GM23338 (cell line): ENCODE data around the gene NEIL1. TPM values are rescaled to one million over a fixed set of nuclear protein-coding genes. Genes with fewer than 3 reads are reported as not detected.
A peak's percentile ranks its signal among the peaks of the same experiment; 100 is the strongest.

Experiments
- ATAC-seq: fragments of 200-7000 bp; cut with Tn5 transposase; 3 replicates; pipeline ENCODE4 v1.9.1; 2020
- DNase-seq: peaks from one replicate; pipeline ENCODE4 v3.0.0-alpha.2; 2015; ENCODE audit warnings: low spot score
- H2AFZ ChIP-seq: fragments of 200-600 bp; sonication (generic); 2 replicates; pipeline ENCODE4 v1.8.0; 2016; ENCODE audit warnings: antibody characterized with exemption, mild to moderate bottlenecking, moderate library complexity
- H3F3A ChIP-seq: fragments of 200-600 bp; sonication (generic); replicated peaks from 2 replicates; pipeline ENCODE4 v1.8.0; 2017; ENCODE audit warnings: antibody characterized with exemption, mixed run types, low read depth
- H3K27ac ChIP-seq: fragments of 200-600 bp; sonication (generic); 2 replicates; pipeline ENCODE4 v1.6.1; 2016; ENCODE audit warnings: low read depth
- H3K27me3 ChIP-seq: fragments of 200-600 bp; sonication (generic); 2 replicates; pipeline ENCODE4 v1.8.0; 2016; ENCODE audit warnings: mild to moderate bottlenecking, mixed run types, moderate library complexity; ENCODE audit not compliant: insufficient read depth
- H3K36me3 ChIP-seq: fragments of 200-600 bp; sonication (generic); 2 replicates; pipeline ENCODE4 v1.8.0; 2016; ENCODE audit warnings: mild to moderate bottlenecking; ENCODE audit not compliant: insufficient read depth
- H3K4me1 ChIP-seq: fragments of 200-600 bp; sonication (generic); 2 replicates; pipeline ENCODE4 v1.8.0; 2016; ENCODE audit warnings: mild to moderate bottlenecking, moderate library complexity; ENCODE audit not compliant: insufficient read depth
- H3K4me2 ChIP-seq: fragments of 200-600 bp; sonication (generic); 2 replicates; pipeline ENCODE4 v1.7.1; 2017; ENCODE audit warnings: mixed run types
- H3K4me3 ChIP-seq: fragments of 200-600 bp; sonication (generic); 2 replicates; pipeline ENCODE4 v1.6.1; 2016; ENCODE audit warnings: mixed run types
- H3K79me2 ChIP-seq: fragments of 200-600 bp; sonication (generic); replicated peaks from 2 replicates; pipeline ENCODE4 v1.8.0; 2017; ENCODE audit warnings: mild to moderate bottlenecking; ENCODE audit not compliant: insufficient read depth
- H3K9me2 ChIP-seq: fragments of 200-600 bp; sonication (generic); 2 replicates; pipeline ENCODE4 v1.8.0; 2017; ENCODE audit not compliant: insufficient read depth
- H4K20me1 ChIP-seq: fragments of 200-600 bp; sonication (generic); replicated peaks from 2 replicates; pipeline ENCODE4 v1.8.0; 2017; ENCODE audit warnings: mild to moderate bottlenecking; ENCODE audit not compliant: insufficient read depth
- H3K27ac Mint-ChIP-seq: 2 replicates; pipeline ENCODE4 v1.8.0; 2020; ENCODE audit warnings: inconsistent platforms, mild to moderate bottlenecking, moderate library complexity, mixed read lengths
- H3K27me3 Mint-ChIP-seq: 3 replicates; pipeline ENCODE4 v1.8.0; 2022; ENCODE audit warnings: low read depth, mild to moderate bottlenecking, moderate library complexity, mixed read lengths, inconsistent platforms; ENCODE audit not compliant: insufficient read depth, poor library complexity
- H3K36me3 Mint-ChIP-seq: 3 replicates; pipeline ENCODE4 v1.8.0; 2021; ENCODE audit warnings: low read depth, mild to moderate bottlenecking, inconsistent platforms, moderate library complexity, mixed read lengths
- H3K4me1 Mint-ChIP-seq: 3 replicates; pipeline ENCODE4 v1.8.0; 2020; ENCODE audit warnings: mild to moderate bottlenecking, inconsistent platforms, mixed read lengths
- H3K4me3 Mint-ChIP-seq: 3 replicates; pipeline ENCODE4 v1.8.0; 2021; ENCODE audit warnings: moderate library complexity, mild to moderate bottlenecking, inconsistent platforms, mixed read lengths
- H3K9me3 Mint-ChIP-seq: 3 replicates; pipeline ENCODE4 v1.8.0; 2020; ENCODE audit warnings: moderate library complexity, mild to moderate bottlenecking, inconsistent platforms, mixed read lengths
- EZH2 ChIP-seq: fragments of 200-600 bp; sonication (generic); IDR thresholded peaks from one replicate; pipeline ENCODE4 v1.8.0; 2017; ENCODE audit warnings: antibody characterized with exemption, mild to moderate bottlenecking, low read depth; ENCODE audit not compliant: unreplicated experiment
- EZH2phosphoT487 ChIP-seq: fragments of 200-600 bp; sonication (generic); IDR thresholded peaks from one replicate; pipeline ENCODE4 v1.8.1; 2018; ENCODE audit warnings: antibody characterized with exemption; ENCODE audit not compliant: unreplicated experiment
- JUNB ChIP-seq: IDR thresholded peaks from one replicate; pipeline ENCODE4 v1.6.1; 2016; ENCODE audit warnings: antibody characterized with exemption; ENCODE audit not compliant: unreplicated experiment
- REST ChIP-seq: IDR thresholded peaks from one replicate; pipeline ENCODE4 v1.6.1; 2018; ENCODE audit warnings: antibody characterized with exemption; ENCODE audit not compliant: unreplicated experiment
- polyA plus RNA-seq: library from polyadenylated mRNA; unstranded; fragments of >200 nt; fragmentation: Nextera tagmentation; extraction: Ambion mirVana; gene quantifications from 2 replicates; pipeline ENCODE4 v1.2.1, GENCODE V29; 2016
- total RNA-seq: library from RNA; depleted of rRNA; stranded (reverse); fragments of >200 nt; shearing (Covaris generic); gene quantifications from 2 replicates; pipeline ENCODE4 v1.2.3, GENCODE V29; 2014
- TF ChIP-seq, protein P1 (sequence below), 2 experiments: fragments of 200-600 bp in 1 of 2; sonication (generic) in 1 of 2; conservative IDR thresholded peaks; 2 replicates each; pipeline versions ENCODE4 v1.5.1 to v1.6.1; 2016 to 2017; ENCODE audit warnings: antibody characterized with exemption in 2 of 2, low read depth in 2 of 2, mild to moderate bottlenecking in 2 of 2, moderate library complexity in 1 of 2

The NEIL1 gene
- total and polyA plus RNA-seq, 2 experiments from 2014 or later = 6.2 to 17.0 TPM

DNA sequence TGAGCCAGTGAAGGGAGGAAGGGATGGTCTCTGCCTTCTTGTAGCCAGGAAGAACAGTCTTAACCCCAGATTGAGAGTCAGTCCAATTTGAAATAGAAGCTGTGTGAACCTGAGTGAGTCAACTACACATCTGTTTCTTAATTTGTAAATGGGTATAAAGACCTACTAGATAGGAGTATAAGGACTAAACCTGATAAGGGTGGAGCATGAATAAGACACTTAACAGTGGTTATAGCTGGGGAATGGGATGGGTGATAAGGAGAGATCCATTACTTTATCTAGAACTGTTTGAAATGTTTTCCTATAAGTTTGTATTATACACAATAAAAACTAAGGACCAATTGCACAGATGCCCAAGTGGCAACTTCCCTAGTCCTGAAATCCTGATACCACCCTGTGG is 20.2 kb downstream of the NEIL1 start:
- Histone ChIP-seq H2AFZ (no peak overlapping the region), H3K4me3 (no peak overlapping the region; the same call in 1 of the 2 replicates), H3F3A (peaks cover 26% of the 10 kb centered on the region; the same call in 1 of the 2 replicates), H3K27ac (no peak overlapping the region), H3K27me3 (no peaks in the 10 kb centered on the region), H4K20me1 (peaks cover 1% of the 10 kb centered on the region), H3K9me2 (no peaks in the 10 kb centered on the region), H3K79me2 (0 out of 2 replicates have a peak, but pooled peaks cover 6% of the 10 kb centered on the region), H3K4me1 (peaks cover 13% of the 10 kb centered on the region; the same call in 1 of the 2 replicates), H3K4me2 (no peak overlapping the region), H3K36me3 (peaks cover 11% of the 10 kb centered on the region; the same call in 1 of the 2 replicates)
- no peak overlapping the region for H3K27ac Mint-ChIP-seq
- H3K9me3 Mint-ChIP-seq = no peaks in the 10 kb centered on the region; the same call in 2 of the 3 replicates
- H3K4me1 Mint-ChIP-seq = peaks cover 12% of the 10 kb centered on the region
- H3K36me3 Mint-ChIP-seq = peaks cover 52% of the 10 kb centered on the region
- ATAC-seq (no peak), DNase-seq (no peak)
- no peak overlapping the region for H3K4me3 Mint-ChIP-seq
- peaks cover 12% of the 10 kb centered on the region for H3K27me3 Mint-ChIP-seq
- TF ChIP-seq EZH2 (no peak), REST (no peak), EZH2phosphoT487 (no peak), JUNB (no peak)
- TF ChIP-seq, protein P1, sequence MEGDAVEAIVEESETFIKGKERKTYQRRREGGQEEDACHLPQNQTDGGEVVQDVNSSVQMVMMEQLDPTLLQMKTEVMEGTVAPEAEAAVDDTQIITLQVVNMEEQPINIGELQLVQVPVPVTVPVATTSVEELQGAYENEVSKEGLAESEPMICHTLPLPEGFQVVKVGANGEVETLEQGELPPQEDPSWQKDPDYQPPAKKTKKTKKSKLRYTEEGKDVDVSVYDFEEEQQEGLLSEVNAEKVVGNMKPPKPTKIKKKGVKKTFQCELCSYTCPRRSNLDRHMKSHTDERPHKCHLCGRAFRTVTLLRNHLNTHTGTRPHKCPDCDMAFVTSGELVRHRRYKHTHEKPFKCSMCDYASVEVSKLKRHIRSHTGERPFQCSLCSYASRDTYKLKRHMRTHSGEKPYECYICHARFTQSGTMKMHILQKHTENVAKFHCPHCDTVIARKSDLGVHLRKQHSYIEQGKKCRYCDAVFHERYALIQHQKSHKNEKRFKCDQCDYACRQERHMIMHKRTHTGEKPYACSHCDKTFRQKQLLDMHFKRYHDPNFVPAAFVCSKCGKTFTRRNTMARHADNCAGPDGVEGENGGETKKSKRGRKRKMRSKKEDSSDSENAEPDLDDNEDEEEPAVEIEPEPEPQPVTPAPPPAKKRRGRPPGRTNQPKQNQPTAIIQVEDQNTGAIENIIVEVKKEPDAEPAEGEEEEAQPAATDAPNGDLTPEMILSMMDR (conservative IDR thresholded peaks at IDR 0.05; ENCODE audit: low read depth in 2 of 2) = no peak

DNA sequence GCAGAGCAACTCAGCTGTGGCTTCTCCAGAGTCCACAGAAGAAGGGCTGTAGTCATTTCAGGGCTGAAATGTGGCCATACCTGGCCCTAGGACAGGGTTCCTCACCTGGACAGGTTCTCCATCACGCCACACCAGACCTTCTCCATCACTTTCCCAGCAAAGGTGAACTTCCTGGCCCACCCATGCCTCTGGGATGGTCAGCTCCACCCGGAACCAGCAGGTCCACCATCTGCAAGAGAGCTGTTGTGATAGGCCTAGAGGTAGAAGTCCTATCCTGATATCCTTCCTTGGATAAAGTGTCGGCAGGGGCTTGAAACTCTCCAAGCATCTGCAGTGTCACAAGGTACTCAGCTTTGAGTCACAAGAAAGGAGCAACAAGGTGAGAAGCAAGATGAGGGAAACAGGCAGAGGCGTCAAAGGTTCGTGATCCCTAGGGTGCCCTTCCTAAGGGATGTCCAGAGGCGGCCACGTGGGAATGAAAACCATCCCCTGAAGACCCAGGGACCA is 20.6 kb downstream of the NEIL1 start:
- Mint-ChIP-seq H3K27me3 (peaks cover 11% of the 10 kb centered on the region), H3K4me1 (peaks cover 12% of the 10 kb centered on the region), H3K36me3 (peaks cover 56% of the 10 kb centered on the region), H3K27ac (no peak overlapping the region), H3K9me3 (no peaks in the 10 kb centered on the region; the same call in 2 of the 3 replicates), H3K4me3 (peak overlapping the region; percentile 89)
- Histone ChIP-seq H2AFZ (no peak overlapping the region), H3K27ac (no peak overlapping the region), H3K4me1 (peaks cover 13% of the 10 kb centered on the region; the same call in 1 of the 2 replicates), H4K20me1 (peaks cover 6% of the 10 kb centered on the region), H3K4me2 (peak overlapping the region; percentile 85), H3K4me3 (peak overlapping the region; percentile 87; the same call in 1 of the 2 replicates), H3K79me2 (0 out of 2 replicates have a peak, but pooled peaks cover 6% of the 10 kb centered on the region), H3F3A (peaks cover 26% of the 10 kb centered on the region; the same call in 1 of the 2 replicates), H3K36me3 (peaks cover 15% of the 10 kb centered on the region; the same call in 1 of the 2 replicates), H3K9me2 (no peaks in the 10 kb centered on the region), H3K27me3 (no peaks in the 10 kb centered on the region)
- TF ChIP-seq EZH2phosphoT487 = no peak
- TF ChIP-seq, protein P1 (conservative IDR thresholded peaks at IDR 0.05; ENCODE audit: low read depth in 2 of 2) = no peak
- ATAC-seq (no peak), DNase-seq (no peak)
